Tibial nerve (tissue), 3 donors: ENCODE measurements around the gene CEP164.

Source experiments
- CTCF ChIP-seq, 5 experiments: fragments of 200-600 bp in 3 of 5; fragments of 450-650 bp in 2 of 5; sonication (generic) in 3 of 5; IDR thresholded peaks; one replicate each; pipeline ENCODE4 v1.5.1; 2016 to 2019; ENCODE audit warnings: antibody characterized with exemption in 5 of 5, mild to moderate bottlenecking in 3 of 5, moderate library complexity in 2 of 5
- POLR2A ChIP-seq, 2 donors: fragments of 450-650 bp; IDR thresholded peaks; one replicate each; pipeline ENCODE4 v1.6.1; 2017; ENCODE audit warnings: antibody characterized with exemption in 2 of 2, mild to moderate bottlenecking in 2 of 2, moderate library complexity in 2 of 2

- TF ChIP-seq CTCF (IDR thresholded peaks at IDR 0.05), result no peak
- TF ChIP-seq POLR2A (IDR thresholded peaks at IDR 0.05), result no peak
These were observed 17.4 kb downstream of the CEP164 start for GRCh38 chr11:117345039-117345438.
